HG03432 (cell line): ENCODE results near the gene VEGFC.

ENCODE experiments used
- ATAC-seq: cut with Tn5 transposase; IDR thresholded peaks from one replicate; pipeline ENCODE4 v1.9.1; 2021; ENCODE audit warnings: mild to moderate bottlenecking, moderate library complexity; ENCODE audit not compliant: unreplicated experiment

The VEGFC gene

GRCh38 chr4:176709417-176709816 lies 83.3 kb downstream of the VEGFC start:
- no peak for ATAC-seq

GRCh38 chr4:176708771-176709311 lies 83.9 kb downstream of the VEGFC start:
- no peak for ATAC-seq

GRCh38 chr4:176690716-176691115 lies 102.0 kb downstream of the VEGFC start:
- no peak for ATAC-seq

- no peak for ATAC-seq
These were observed 112.0 kb downstream of the VEGFC start for GRCh38 chr4:176680668-176681180.

GRCh38 chr4:176676901-176677300 lies 115.8 kb downstream of the VEGFC start:
- no peak for ATAC-seq

GRCh38 chr4:176675810-176676209 lies 116.9 kb downstream of the VEGFC start:
- no peak for ATAC-seq

- ATAC-seq: no peak
These were observed 121.2 kb downstream of the VEGFC start for GRCh38 chr4:176671532-176671931.

- ATAC-seq: no peak
These were observed 124.4 kb downstream of the VEGFC start for GRCh38 chr4:176668324-176668723.

- no peak for ATAC-seq
These were observed 127.8 kb downstream of the VEGFC start for GRCh38 chr4:176664964-176665363.

GRCh38 chr4:176660561-176660960 lies 132.2 kb downstream of the VEGFC start:
- ATAC-seq: no peak

GRCh38 chr4:176656108-176656507 lies 136.6 kb downstream of the VEGFC start:
- no peak for ATAC-seq

GRCh38 chr4:176654565-176655216 lies 138.0 kb downstream of the VEGFC start:
- no peak for ATAC-seq

GRCh38 chr4:176653401-176654220 lies 139.1 kb downstream of the VEGFC start:
- ATAC-seq: no peak

GRCh38 chr4:176646311-176646710 lies 146.4 kb downstream of the VEGFC start:
- no peak for ATAC-seq

GRCh38 chr4:176645246-176645960 lies 147.3 kb downstream of the VEGFC start:
- ATAC-seq: no peak

GRCh38 chr4:176642472-176642871 lies 150.2 kb downstream of the VEGFC start:
- peak; percentile 90 for ATAC-seq

- ATAC-seq: no peak
These were observed 151.5 kb downstream of the VEGFC start for GRCh38 chr4:176641237-176641636.

GRCh38 chr4:176638992-176639391 lies 153.7 kb downstream of the VEGFC start:
- no peak for ATAC-seq

GRCh38 chr4:176636292-176636691 lies 156.4 kb downstream of the VEGFC start:
- no peak for ATAC-seq

GRCh38 chr4:176635372-176636261 lies 157.1 kb downstream of the VEGFC start:
- peak; percentile 67 for ATAC-seq
